ENCODE results near the gene OR5K2. TPM values are rescaled to one million over a fixed set of nuclear protein-coding genes. Genes with fewer than 3 reads are reported as not detected.

OR5K2 gene
- total and polyA plus RNA-seq, 7 donors: not detected

Small RNAs within 50 kb of the gene (small RNA-seq; reads per million reads assigned to genes)
- gene RPL38P4: 0 reads per million in 3 donors

Other genes starting within 250 kb of the OR5K2 start
- gene OR5H6, start 233.4 kb upstream of the OR5K2 start, total RNA-seq: not detected
- gene OR5H6, start 233.4 kb upstream of the OR5K2 start, polyA plus RNA-seq: not detected
- not detected for gene OR5H2, start 215.2 kb upstream of the OR5K2 start, total RNA-seq
- gene OR5H2, start 215.2 kb upstream of the OR5K2 start, polyA plus RNA-seq: not detected
- gene OR5K4, start 143.8 kb upstream of the OR5K2 start, total RNA-seq: not detected
- gene OR5K4, start 143.8 kb upstream of the OR5K2 start, polyA plus RNA-seq: not detected
- gene OR5K3, start 107.0 kb upstream of the OR5K2 start, total RNA-seq: not detected
- not detected for gene OR5K3, start 107.0 kb upstream of the OR5K2 start, polyA plus RNA-seq
- not detected for gene OR5K1, start 34.5 kb upstream of the OR5K2 start, total RNA-seq
- gene OR5K1, start 34.5 kb upstream of the OR5K2 start, polyA plus RNA-seq: not detected
- 100 to 1,000 TPM; 193 to 301 (median 240) TPM for gene CLDND1, start 25.2 kb downstream of the OR5K2 start, total RNA-seq
- 10 to 100 TPM; 17.1 to 38.0 (median 34.8) TPM for gene CLDND1, start 25.2 kb downstream of the OR5K2 start, polyA plus RNA-seq
- gene GPR15, start 34.3 kb downstream of the OR5K2 start, total RNA-seq: under 1 TPM in 1 of 4 donors, not detected in 3; 0.66 TPM
- 1 to 10 TPM in 2 of 3 donors, under 1 TPM in 1; 0.92 to 3.5 (median 3.0) TPM for gene GPR15, start 34.3 kb downstream of the OR5K2 start, polyA plus RNA-seq
- 10 to 100 TPM; 15.3 to 32.7 (median 17.3) TPM for gene CPOX, start 95.9 kb downstream of the OR5K2 start, total RNA-seq
- 10 to 100 TPM in 1 of 3 donors, 1 to 10 TPM in 2; 4.2 to 11.8 (median 6.7) TPM for gene CPOX, start 95.9 kb downstream of the OR5K2 start, polyA plus RNA-seq